Lower leg skin (tissue), 4 donors: Measurements from ENCODE around the gene FA2H. TPM values are rescaled to one million over a fixed set of nuclear protein-coding genes. Genes with fewer than 3 reads are reported as not detected.
A peak's percentile ranks its signal among the peaks of the same experiment; 100 is the strongest.
"Not testable (repeated sequence)": the region's sequence is repeated elsewhere in the genome, so short reads cannot be mapped to it uniquely, and the experiment has no call there.

ENCODE experiments used
- DNase-seq, 2 donors: peaks; one replicate each; pipeline ENCODE4 v3.0.0-alpha.2; 2019; ENCODE audit warnings: low spot score in 2 of 2
- H3K4me3 ChIP-seq: fragments of 200-600 bp; sonication (generic); 2 replicates; pipeline ENCODE4 v1.5.1; 2017; ENCODE audit warnings: mild to moderate bottlenecking, low read depth; ENCODE audit not compliant: poor library complexity, severe bottlenecking
- CTCF ChIP-seq, 3 donors: fragments of 450-650 bp; IDR thresholded peaks; one replicate each; pipeline ENCODE4 v1.5.1; 2016; ENCODE audit warnings: antibody characterized with exemption in 3 of 3, mild to moderate bottlenecking in 3 of 3, moderate library complexity in 2 of 3
- POLR2A ChIP-seq, 2 donors: fragments of 450-650 bp; IDR thresholded peaks; one replicate each; pipeline ENCODE4 v1.6.1; 2016 to 2017; ENCODE audit warnings: antibody characterized with exemption in 2 of 2, mild to moderate bottlenecking in 1 of 2, moderate library complexity in 1 of 2
- WGBS, 2 donors: methylation state at CpG; one replicate each; pipeline ENCODE4 v1.1.5; 2018; 5-methylcytosine and 5-hydroxymethylcytosine counted together
- intact Hi-C: fragments of 100-400 bp; cut with DNase I; formaldehyde crosslinking; loops from one replicate; pipeline ENCODE4 v1.15.0; 2023; ENCODE audit warnings: low total_unique reads
- total RNA-seq, 4 donors: library from RNA; depleted of rRNA; stranded (reverse); fragments of >200 nt; gene quantifications; one replicate each; pipeline ENCODE4 v1.1.0, GENCODE V29; 2016

Gene FA2H
- total RNA-seq, 4 donors from 2014 or later = 4.5 to 13.7 (median 7.7) TPM

GRCh38 chr16:74768239-74768638 lies 6.4 kb downstream of the FA2H start:
- intact Hi-C loops = no loop called here
- WGBS, 2 donors = 62 to 86% methylated on average over 6 of the region's 6 CpGs
- peak in 1 of 2 donors; percentile 68 for DNase-seq
- TF ChIP-seq POLR2A (IDR thresholded peaks at IDR 0.05) = no peak
- no peak for TF ChIP-seq CTCF (IDR thresholded peaks at IDR 0.05)
- H3K4me3 ChIP-seq = no peak overlapping the region

- DNase-seq = peak in 1 of 2 donors; percentile 46
- H3K4me3 ChIP-seq = no peak overlapping the region
- no peak for TF ChIP-seq CTCF (IDR thresholded peaks at IDR 0.05)
- no peak for TF ChIP-seq POLR2A (IDR thresholded peaks at IDR 0.05)
- WGBS, 2 donors = 81% methylated on average over 7 of the region's 7 CpGs
- intact Hi-C loops = no loop called here
Observed at GRCh38 chr16:74767749-74768148, 6.9 kb downstream of the FA2H start.

GRCh38 chr16:74766729-74767128 lies 7.9 kb downstream of the FA2H start:
- TF ChIP-seq POLR2A (IDR thresholded peaks at IDR 0.05) (no peak), CTCF (IDR thresholded peaks at IDR 0.05) (no peak)
- WGBS, 2 donors = 90% methylated on average over 7 of the region's 7 CpGs
- no peak overlapping the region for H3K4me3 ChIP-seq
- peak in 1 of 2 donors; percentile 25 for DNase-seq
- intact Hi-C loops = no loop called here

- DNase-seq, H3K4me3 ChIP-seq, intact Hi-C loops: not testable (repeated sequence)
- 67 to 73% methylated on average over 3 of the region's 3 CpGs for WGBS, 2 donors
Observed at GRCh38 chr16:74764184-74764583, 10.4 kb downstream of the FA2H start.

GRCh38 chr16:74761665-74762064 lies 13.0 kb downstream of the FA2H start:
- DNase-seq = no peak
- H3K4me3 ChIP-seq = no peak overlapping the region
- TF ChIP-seq CTCF (IDR thresholded peaks at IDR 0.05) (no peak), POLR2A (IDR thresholded peaks at IDR 0.05) (no peak)
- intact Hi-C loops = no loop called here

GRCh38 chr16:74760007-74760767 lies 14.4 kb downstream of the FA2H start:
- intact Hi-C loops = no loop called here
- 71 to 72% methylated on average over 11 of the region's 11 CpGs for WGBS, 2 donors
- no peak for DNase-seq
- H3K4me3 ChIP-seq = no peak overlapping the region
- TF ChIP-seq CTCF (IDR thresholded peaks at IDR 0.05) (no peak), POLR2A (IDR thresholded peaks at IDR 0.05) (no peak)
